ENCODE results near the gene TACR3.

DNA sequence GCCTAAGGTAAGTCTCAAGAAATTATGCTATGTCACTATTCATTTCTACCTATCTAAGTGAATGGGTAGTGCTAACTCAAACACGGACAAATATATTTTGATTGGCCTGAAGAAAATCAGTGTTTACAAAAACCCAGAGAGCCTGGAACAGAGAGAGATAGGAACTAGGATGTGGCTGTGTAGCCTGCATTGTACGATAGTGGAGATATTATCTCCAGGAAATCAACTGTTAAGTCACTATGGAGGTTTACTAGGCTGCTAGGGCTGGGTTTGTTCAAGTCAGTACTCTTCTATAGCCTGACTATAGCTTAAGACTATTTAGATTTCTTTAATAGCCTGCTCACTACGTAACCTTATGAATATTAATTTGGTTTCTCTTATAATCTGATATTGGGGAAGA is 127.9 kb downstream of the TACR3 start:
- no peak for TF ChIP-seq EZH2 (IDR thresholded peaks at IDR 0.05; ENCODE audit: low read depth)
- TF ChIP-seq, protein P1, sequence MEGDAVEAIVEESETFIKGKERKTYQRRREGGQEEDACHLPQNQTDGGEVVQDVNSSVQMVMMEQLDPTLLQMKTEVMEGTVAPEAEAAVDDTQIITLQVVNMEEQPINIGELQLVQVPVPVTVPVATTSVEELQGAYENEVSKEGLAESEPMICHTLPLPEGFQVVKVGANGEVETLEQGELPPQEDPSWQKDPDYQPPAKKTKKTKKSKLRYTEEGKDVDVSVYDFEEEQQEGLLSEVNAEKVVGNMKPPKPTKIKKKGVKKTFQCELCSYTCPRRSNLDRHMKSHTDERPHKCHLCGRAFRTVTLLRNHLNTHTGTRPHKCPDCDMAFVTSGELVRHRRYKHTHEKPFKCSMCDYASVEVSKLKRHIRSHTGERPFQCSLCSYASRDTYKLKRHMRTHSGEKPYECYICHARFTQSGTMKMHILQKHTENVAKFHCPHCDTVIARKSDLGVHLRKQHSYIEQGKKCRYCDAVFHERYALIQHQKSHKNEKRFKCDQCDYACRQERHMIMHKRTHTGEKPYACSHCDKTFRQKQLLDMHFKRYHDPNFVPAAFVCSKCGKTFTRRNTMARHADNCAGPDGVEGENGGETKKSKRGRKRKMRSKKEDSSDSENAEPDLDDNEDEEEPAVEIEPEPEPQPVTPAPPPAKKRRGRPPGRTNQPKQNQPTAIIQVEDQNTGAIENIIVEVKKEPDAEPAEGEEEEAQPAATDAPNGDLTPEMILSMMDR (conservative IDR thresholded peaks at IDR 0.05), result no peak

Data from PC-9 (cell line).